ENCODE results near the gene HEBP2. TPM values are rescaled to one million over a fixed set of nuclear protein-coding genes. Genes with fewer than 3 reads are reported as not detected.
A peak's percentile ranks its signal among the peaks of the same experiment; 100 is the strongest.

Gene HEBP2
- total and polyA plus RNA-seq, 2 of the 13 experiments (the other 11 are each of a cell fraction or from before 2014, with no cell fraction given): 16.0 to 72.8 TPM

- 44% methylated on average over 8 of the region's 8 CpGs for WGBS (ENCODE audit: low lambda C conversion rate)
- POLR2A ChIA-PET: no interaction called here
- Histone ChIP-seq H2AFZ (ENCODE audit: low read length) (no peak overlapping the region), H3K79me2 (ENCODE audit: insufficient read depth, low read length) (no peaks in the 10 kb centered on the region), H3K27ac (ENCODE audit: extremely low read length, insufficient read depth, low read length) (no peak overlapping the region), H3K9ac (ENCODE audit: insufficient read depth, low read depth, low read length) (no peak overlapping the region), H3K4me2 (ENCODE audit: low read depth, low read length) (no peak overlapping the region), H4K20me1 (ENCODE audit: insufficient read depth, low read length) (no peaks in the 10 kb centered on the region), H3K4me3 (replicated peaks in 1 of 3; ENCODE audit: insufficient read depth in 1 of 3, low read depth in 2 of 3, low read length in 3 of 3) (no peak overlapping the region), H3K4me1 (ENCODE audit: insufficient read depth, low read length) (peaks cover 19% of the 10 kb centered on the region), H3K36me3 (replicated peaks in 1 of 2; ENCODE audit: control insufficient read depth in 1 of 2, insufficient read depth in 2 of 2, low read length in 2 of 2) (no peaks in the 10 kb centered on the region), H3K9me3 (ENCODE audit: low read length) (no peaks in the 10 kb centered on the region), H3K27me3 (ENCODE audit: control insufficient read depth in 1 of 2, insufficient read depth in 2 of 2, low read length in 2 of 2) (no peaks in the 10 kb centered on the region; a peak in 1 of 5 replicates)
- FAIRE-seq (no peak), ATAC-seq (peak; percentile 87), DNase-seq (ENCODE audit: low spot score) (no peak)
- CTCF ChIA-PET (ENCODE audit: low intra/inter-chr PET ratio, low total read pairs): no interaction called here
- intact Hi-C loops (cut with micrococcal nuclease; ENCODE audit: unreplicated experiment): no loop called here
- no TSS peak for BruUV-seq (replicated peaks)
- in situ Hi-C loops (cut with HindIII; ENCODE audit: extremely low pct_ligation_motif_present, low pct_unique_long_range_greater_than_20kb): no loop called here
- no peak for TF ChIP-seq NCOR1 (IDR thresholded peaks at IDR 0.05; ENCODE audit: borderline replicate concordance, low read length)
- TF ChIP-seq ZNF768 (CRISPR knock-in tag; IDR thresholded peaks at IDR 0.05): peak; percentile 12; the same call in 1 of the 2 replicates
- TF ChIP-seq, protein P1, sequence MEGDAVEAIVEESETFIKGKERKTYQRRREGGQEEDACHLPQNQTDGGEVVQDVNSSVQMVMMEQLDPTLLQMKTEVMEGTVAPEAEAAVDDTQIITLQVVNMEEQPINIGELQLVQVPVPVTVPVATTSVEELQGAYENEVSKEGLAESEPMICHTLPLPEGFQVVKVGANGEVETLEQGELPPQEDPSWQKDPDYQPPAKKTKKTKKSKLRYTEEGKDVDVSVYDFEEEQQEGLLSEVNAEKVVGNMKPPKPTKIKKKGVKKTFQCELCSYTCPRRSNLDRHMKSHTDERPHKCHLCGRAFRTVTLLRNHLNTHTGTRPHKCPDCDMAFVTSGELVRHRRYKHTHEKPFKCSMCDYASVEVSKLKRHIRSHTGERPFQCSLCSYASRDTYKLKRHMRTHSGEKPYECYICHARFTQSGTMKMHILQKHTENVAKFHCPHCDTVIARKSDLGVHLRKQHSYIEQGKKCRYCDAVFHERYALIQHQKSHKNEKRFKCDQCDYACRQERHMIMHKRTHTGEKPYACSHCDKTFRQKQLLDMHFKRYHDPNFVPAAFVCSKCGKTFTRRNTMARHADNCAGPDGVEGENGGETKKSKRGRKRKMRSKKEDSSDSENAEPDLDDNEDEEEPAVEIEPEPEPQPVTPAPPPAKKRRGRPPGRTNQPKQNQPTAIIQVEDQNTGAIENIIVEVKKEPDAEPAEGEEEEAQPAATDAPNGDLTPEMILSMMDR (CRISPR knock-in tag; IDR thresholded peaks at IDR 0.05): 0 out of 2 replicates have a peak, but pooled peaks have one; percentile 6
These were observed 21.3 kb upstream of the HEBP2 start for GRCh38 chr6:138382498-138383265.

DNA sequence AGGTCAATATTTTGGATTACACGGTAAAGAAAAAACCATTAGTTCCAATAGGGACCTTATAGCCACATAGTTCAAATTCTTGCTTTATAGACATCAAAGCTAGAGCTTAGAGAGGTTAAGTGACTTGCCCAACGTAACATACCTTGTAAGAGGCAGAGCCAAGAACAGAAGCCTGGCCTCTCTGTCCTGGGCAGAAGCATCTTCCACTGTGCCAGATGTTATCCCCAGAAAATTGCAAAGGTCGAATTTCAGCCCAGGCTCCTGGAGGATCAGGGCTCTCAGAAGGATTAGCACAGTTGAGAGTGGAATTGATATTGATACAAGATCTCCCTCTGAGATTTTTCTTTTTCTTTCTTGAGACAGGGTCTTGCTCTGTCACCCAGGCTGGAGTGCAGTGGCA lies 20.2 kb upstream of the HEBP2 start:
- Histone ChIP-seq H3K36me3 (replicated peaks in 1 of 2; ENCODE audit: control insufficient read depth in 1 of 2, insufficient read depth in 2 of 2, low read length in 2 of 2) (no peaks in the 10 kb centered on the region), H3K9ac (ENCODE audit: insufficient read depth, low read depth, low read length) (no peak overlapping the region), H4K20me1 (ENCODE audit: insufficient read depth, low read length) (no peaks in the 10 kb centered on the region), H3K4me3 (replicated peaks in 1 of 3; ENCODE audit: insufficient read depth in 1 of 3, low read depth in 2 of 3, low read length in 3 of 3) (no peak overlapping the region), H2AFZ (ENCODE audit: low read length) (no peak overlapping the region), H3K4me1 (ENCODE audit: insufficient read depth, low read length) (peaks cover 27% of the 10 kb centered on the region), H3K9me3 (ENCODE audit: low read length) (no peaks in the 10 kb centered on the region), H3K27me3 (ENCODE audit: control insufficient read depth in 1 of 2, insufficient read depth in 2 of 2, low read length in 2 of 2) (peaks cover 0 to 9% of the 10 kb centered on the region in 2 experiments; a peak in 3 of 5 replicates), H3K4me2 (ENCODE audit: low read depth, low read length) (no peak overlapping the region), H3K27ac (ENCODE audit: extremely low read length, insufficient read depth, low read length) (no peak overlapping the region), H3K79me2 (ENCODE audit: insufficient read depth, low read length) (no peaks in the 10 kb centered on the region)
- ChIA-PET POLR2A (no interaction called here), CTCF (ENCODE audit: low intra/inter-chr PET ratio, low total read pairs) (no interaction called here)
- 5% methylated on average over 3 of the region's 3 CpGs for WGBS (ENCODE audit: low lambda C conversion rate)
- FAIRE-seq (no peak), ATAC-seq (peak; percentile 25), DNase-seq (ENCODE audit: low spot score) (peak; percentile 21)
- peak; percentile 27 for TF ChIP-seq TEAD3 (CRISPR knock-in tag; optimal IDR thresholded peaks at IDR 0.05; ENCODE audit: borderline replicate concordance)
- no peak for TF ChIP-seq ZFP41 (CRISPR knock-in tag; IDR thresholded peaks at IDR 0.05; ENCODE audit: borderline replicate concordance)
- intact Hi-C loops (cut with micrococcal nuclease; ENCODE audit: unreplicated experiment) (no loop called here), in situ Hi-C loops (cut with HindIII; ENCODE audit: extremely low pct_ligation_motif_present, low pct_unique_long_range_greater_than_20kb) (no loop called here)
- no TSS peak for BruUV-seq (replicated peaks)
